AG08395 (cell line): ENCODE data around the gene PARD3.

ENCODE experiments used
- DNase-seq: peaks from one replicate; pipeline ENCODE4 v3.0.0; 2012; ENCODE audit warnings: mixed read lengths, low spot score

The PARD3 gene

GRCh38 chr10:34154383-34154900, 660.7 kb downstream of the PARD3 start:
- DNase-seq, result no peak

GRCh38 chr10:34153663-34154382, 661.3 kb downstream of the PARD3 start:
- DNase-seq, result no peak

- no peak for DNase-seq
Observed at GRCh38 chr10:34152434-34152833, 662.7 kb downstream of the PARD3 start.

GRCh38 chr10:34151931-34152330, 663.2 kb downstream of the PARD3 start:
- no peak for DNase-seq

GRCh38 chr10:34151481-34151880, 663.6 kb downstream of the PARD3 start:
- DNase-seq, result no peak

- no peak for DNase-seq
Observed at GRCh38 chr10:34150103-34150502, 665.0 kb downstream of the PARD3 start.

- DNase-seq, result no peak
Observed at GRCh38 chr10:34148305-34148657, 666.8 kb downstream of the PARD3 start.

GRCh38 chr10:34147641-34148304, 667.3 kb downstream of the PARD3 start:
- no peak for DNase-seq

GRCh38 chr10:34145715-34146114, 669.4 kb downstream of the PARD3 start:
- peak; percentile 4 for DNase-seq

GRCh38 chr10:34143466-34143865, 671.6 kb downstream of the PARD3 start:
- DNase-seq, result no peak

- no peak for DNase-seq
Observed at GRCh38 chr10:34141032-34141680, 673.9 kb downstream of the PARD3 start.

- no peak for DNase-seq
Observed at GRCh38 chr10:34139559-34139958, 675.5 kb downstream of the PARD3 start.

GRCh38 chr10:34137955-34138354, 677.1 kb downstream of the PARD3 start:
- DNase-seq, result no peak

GRCh38 chr10:34137201-34137600, 677.9 kb downstream of the PARD3 start:
- no peak for DNase-seq

- no peak for DNase-seq
Observed at GRCh38 chr10:34135515-34135914, 679.6 kb downstream of the PARD3 start.

GRCh38 chr10:34134602-34135001, 680.5 kb downstream of the PARD3 start:
- no peak for DNase-seq

- DNase-seq, result no peak
Observed at GRCh38 chr10:34133406-34133805, 681.7 kb downstream of the PARD3 start.

- no peak for DNase-seq
Observed at GRCh38 chr10:34131152-34131551, 683.9 kb downstream of the PARD3 start.

- DNase-seq, result no peak
Observed at GRCh38 chr10:34127676-34128075, 687.4 kb downstream of the PARD3 start.

- no peak for DNase-seq
Observed at GRCh38 chr10:34126371-34127151, 688.5 kb downstream of the PARD3 start.

- no peak for DNase-seq
Observed at GRCh38 chr10:34125702-34126101, 689.4 kb downstream of the PARD3 start.

- DNase-seq, result peak; percentile 64
Observed at GRCh38 chr10:34124522-34125035, 690.5 kb downstream of the PARD3 start.
